GM21367 (cell line): Measurements from ENCODE around the gene UMODL1.
"Not testable (repeated sequence)": the region's sequence is repeated elsewhere in the genome, so short reads cannot be mapped to it uniquely, and the experiment has no call there.

Experiments used
- ATAC-seq: cut with Tn5 transposase; IDR thresholded peaks from one replicate; pipeline ENCODE4 v1.9.1; 2021; ENCODE audit not compliant: unreplicated experiment

UMODL1 gene

GRCh38 chr21:42078247-42079007 lies 7.3 kb downstream of the UMODL1 start:
- ATAC-seq: not testable (repeated sequence)

GRCh38 chr21:42079008-42079938 lies 8.2 kb downstream of the UMODL1 start:
- ATAC-seq: no peak

- no peak for ATAC-seq
Observed at GRCh38 chr21:42079939-42080787, 9.0 kb downstream of the UMODL1 start.

- no peak for ATAC-seq
Observed at GRCh38 chr21:42080788-42081083, 9.6 kb downstream of the UMODL1 start.

GRCh38 chr21:42081138-42081537 lies 10.0 kb downstream of the UMODL1 start:
- no peak for ATAC-seq

GRCh38 chr21:42081931-42082381 lies 10.8 kb downstream of the UMODL1 start:
- no peak for ATAC-seq

GRCh38 chr21:42082501-42083360 lies 11.6 kb downstream of the UMODL1 start:
- ATAC-seq: no peak

GRCh38 chr21:42083361-42083690 lies 12.2 kb downstream of the UMODL1 start:
- ATAC-seq: no peak

- ATAC-seq: no peak
Observed at GRCh38 chr21:42084079-42084478, 13.0 kb downstream of the UMODL1 start.

GRCh38 chr21:42085246-42086077 lies 14.3 kb downstream of the UMODL1 start:
- ATAC-seq: no peak

- ATAC-seq: no peak
Observed at GRCh38 chr21:42086969-42087368, 15.9 kb downstream of the UMODL1 start.

GRCh38 chr21:42088148-42088547 lies 17.0 kb downstream of the UMODL1 start:
- ATAC-seq: no peak

- ATAC-seq: no peak
Observed at GRCh38 chr21:42088658-42089057, 17.5 kb downstream of the UMODL1 start.

GRCh38 chr21:42089093-42089631 lies 18.0 kb downstream of the UMODL1 start:
- no peak for ATAC-seq

GRCh38 chr21:42089665-42090310 lies 18.7 kb downstream of the UMODL1 start:
- ATAC-seq: no peak

- no peak for ATAC-seq
Observed at GRCh38 chr21:42091899-42092508, 20.9 kb downstream of the UMODL1 start.

- ATAC-seq: no peak
Observed at GRCh38 chr21:42092771-42093170, 21.7 kb downstream of the UMODL1 start.

- ATAC-seq: no peak
Observed at GRCh38 chr21:42093186-42093585, 22.1 kb downstream of the UMODL1 start.
